ENCODE results near the gene CHST12.

DNA sequence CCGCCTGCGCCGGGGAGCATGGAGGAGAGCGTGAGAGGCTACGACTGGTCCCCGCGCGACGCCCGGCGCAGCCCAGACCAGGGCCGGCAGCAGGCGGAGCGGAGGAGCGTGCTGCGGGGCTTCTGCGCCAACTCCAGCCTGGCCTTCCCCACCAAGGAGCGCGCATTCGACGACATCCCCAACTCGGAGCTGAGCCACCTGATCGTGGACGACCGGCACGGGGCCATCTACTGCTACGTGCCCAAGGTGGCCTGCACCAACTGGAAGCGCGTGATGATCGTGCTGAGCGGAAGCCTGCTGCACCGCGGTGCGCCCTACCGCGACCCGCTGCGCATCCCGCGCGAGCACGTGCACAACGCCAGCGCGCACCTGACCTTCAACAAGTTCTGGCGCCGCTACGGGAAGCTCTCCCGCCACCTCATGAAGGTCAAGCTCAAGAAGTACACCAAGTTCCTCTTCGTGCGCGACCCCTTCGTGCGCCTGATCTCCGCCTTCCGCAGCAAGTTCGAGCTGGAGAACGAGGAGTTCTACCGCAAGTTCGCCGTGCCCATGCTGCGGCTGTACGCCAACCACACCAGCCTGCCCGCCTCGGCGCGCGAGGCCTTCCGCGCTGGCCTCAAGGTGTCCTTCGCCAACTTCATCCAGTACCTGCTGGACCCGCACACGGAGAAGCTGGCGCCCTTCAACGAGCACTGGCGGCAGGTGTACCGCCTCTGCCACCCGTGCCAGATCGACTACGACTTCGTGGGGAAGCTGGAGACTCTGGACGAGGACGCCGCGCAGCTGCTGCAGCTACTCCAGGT lies 29.7 kb downstream of the CHST12 start:
- TF ChIP-seq, protein P1, sequence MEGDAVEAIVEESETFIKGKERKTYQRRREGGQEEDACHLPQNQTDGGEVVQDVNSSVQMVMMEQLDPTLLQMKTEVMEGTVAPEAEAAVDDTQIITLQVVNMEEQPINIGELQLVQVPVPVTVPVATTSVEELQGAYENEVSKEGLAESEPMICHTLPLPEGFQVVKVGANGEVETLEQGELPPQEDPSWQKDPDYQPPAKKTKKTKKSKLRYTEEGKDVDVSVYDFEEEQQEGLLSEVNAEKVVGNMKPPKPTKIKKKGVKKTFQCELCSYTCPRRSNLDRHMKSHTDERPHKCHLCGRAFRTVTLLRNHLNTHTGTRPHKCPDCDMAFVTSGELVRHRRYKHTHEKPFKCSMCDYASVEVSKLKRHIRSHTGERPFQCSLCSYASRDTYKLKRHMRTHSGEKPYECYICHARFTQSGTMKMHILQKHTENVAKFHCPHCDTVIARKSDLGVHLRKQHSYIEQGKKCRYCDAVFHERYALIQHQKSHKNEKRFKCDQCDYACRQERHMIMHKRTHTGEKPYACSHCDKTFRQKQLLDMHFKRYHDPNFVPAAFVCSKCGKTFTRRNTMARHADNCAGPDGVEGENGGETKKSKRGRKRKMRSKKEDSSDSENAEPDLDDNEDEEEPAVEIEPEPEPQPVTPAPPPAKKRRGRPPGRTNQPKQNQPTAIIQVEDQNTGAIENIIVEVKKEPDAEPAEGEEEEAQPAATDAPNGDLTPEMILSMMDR (IDR thresholded peaks at IDR 0.05; ENCODE audit: low read depth, low read length, poor library complexity, severe bottlenecking), result no peak
- no peak for TF ChIP-seq EZH2phosphoT487 (IDR thresholded peaks at IDR 0.05; ENCODE audit: borderline replicate concordance, low read length)
